CD4-positive, alpha-beta T cell treated with Interleukin-6 at 100 ng/mL for 8 hours (primary cell): ENCODE results near the gene SPEM3.
A peak's percentile ranks its signal among the peaks of the same experiment; 100 is the strongest.

Experiments used
- DNase-seq: peaks from one replicate; pipeline ENCODE4 v3.0.0-alpha.2; 2020; ENCODE audit warnings: mixed read lengths, low spot score

The SPEM3 gene

GRCh38 chr17:7403977-7404736 lies 24.5 kb upstream of the SPEM3 start, which contains the start of gene TMEM256:
Gene TMEM256, minus strand, starts transcription at chr17:7404097. Its CDS starts 13 bp downstream, at chr17:7404084.
- DNase-seq: peak; percentile 97

DNA sequence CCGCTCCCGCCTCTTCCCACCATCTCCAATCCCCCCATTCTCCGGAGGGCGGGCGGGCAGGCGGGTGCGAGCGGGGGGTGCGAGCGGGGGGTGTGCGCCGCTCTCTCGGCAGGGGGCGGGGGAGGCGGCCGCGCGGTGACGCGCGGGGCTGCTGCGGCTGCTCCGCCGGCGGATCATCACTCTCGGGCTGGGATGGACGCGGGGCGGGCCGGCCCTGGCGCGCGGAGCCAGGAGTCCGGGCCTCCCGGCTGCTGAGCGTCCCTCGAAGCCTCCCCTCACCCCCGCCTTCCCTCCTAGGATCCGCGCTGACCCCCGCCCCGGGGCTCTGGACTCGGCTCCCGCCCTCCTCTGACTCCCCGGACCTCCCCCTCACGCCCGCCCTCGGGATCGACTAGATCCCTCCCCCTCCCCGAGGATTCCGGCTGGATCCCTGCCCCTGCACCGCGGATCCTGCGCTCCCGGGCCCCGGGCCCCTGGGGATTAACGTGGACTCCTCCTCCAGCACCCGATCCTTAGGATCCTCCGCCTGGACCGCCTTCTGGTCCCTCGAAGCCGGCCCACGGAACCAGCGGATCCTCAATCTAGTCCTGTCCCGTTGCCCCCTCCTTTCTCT lies 23.8 kb upstream of the SPEM3 start:
- DNase-seq: peak; percentile 59

GRCh38 chr17:7405350-7406234 lies 23.1 kb upstream of the SPEM3 start:
- no peak for DNase-seq

DNA sequence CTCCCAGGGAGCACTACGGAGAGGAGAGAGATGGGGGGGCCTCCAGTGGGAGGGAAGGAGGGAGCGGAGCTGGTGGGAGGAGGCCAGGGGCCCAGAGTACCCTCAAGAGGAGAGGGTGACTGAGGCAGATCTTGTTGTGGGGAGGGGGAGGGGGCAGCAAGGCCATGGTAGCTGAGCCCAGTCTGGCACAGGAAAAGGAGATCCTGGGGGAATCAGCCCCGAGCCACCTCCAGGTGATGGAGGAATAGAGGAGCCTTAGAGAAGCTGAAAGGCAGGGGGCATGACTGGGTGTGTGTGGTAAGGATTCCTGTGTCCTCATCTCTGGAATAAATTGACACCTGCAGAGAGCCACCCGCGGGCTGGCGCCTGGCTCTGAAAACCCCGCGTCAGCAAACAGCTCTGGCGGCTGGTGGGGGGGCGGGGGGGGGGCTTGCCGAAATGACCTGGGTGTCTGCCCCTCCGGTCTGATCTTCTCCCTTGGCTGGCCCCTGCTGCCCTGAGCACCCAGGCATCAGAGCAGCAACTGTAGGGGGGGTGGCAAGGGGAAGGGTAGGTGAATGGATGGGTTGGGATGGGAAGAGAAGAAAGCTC lies 22.3 kb upstream of the SPEM3 start:
- no peak for DNase-seq

DNA sequence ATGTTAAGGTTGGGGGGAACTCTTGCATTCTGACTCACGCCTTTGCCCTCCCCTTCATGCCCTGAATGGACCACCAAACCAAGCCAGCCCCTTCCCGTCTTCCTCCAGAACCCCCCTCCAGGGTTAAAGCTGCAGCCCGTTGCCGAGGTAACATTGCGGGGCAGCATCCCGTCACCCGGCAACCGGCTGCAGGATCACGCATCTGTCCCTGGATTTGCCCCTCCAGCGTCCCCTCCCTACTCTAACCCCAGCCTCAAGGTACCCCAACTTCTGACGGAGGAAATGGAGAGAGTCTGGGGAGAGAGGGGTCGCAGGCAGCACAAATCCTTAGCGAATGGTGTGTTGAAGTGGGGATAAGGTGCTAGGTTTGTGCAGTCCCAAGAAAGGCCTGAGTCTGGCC lies 21.6 kb upstream of the SPEM3 start:
- no peak for DNase-seq

DNA sequence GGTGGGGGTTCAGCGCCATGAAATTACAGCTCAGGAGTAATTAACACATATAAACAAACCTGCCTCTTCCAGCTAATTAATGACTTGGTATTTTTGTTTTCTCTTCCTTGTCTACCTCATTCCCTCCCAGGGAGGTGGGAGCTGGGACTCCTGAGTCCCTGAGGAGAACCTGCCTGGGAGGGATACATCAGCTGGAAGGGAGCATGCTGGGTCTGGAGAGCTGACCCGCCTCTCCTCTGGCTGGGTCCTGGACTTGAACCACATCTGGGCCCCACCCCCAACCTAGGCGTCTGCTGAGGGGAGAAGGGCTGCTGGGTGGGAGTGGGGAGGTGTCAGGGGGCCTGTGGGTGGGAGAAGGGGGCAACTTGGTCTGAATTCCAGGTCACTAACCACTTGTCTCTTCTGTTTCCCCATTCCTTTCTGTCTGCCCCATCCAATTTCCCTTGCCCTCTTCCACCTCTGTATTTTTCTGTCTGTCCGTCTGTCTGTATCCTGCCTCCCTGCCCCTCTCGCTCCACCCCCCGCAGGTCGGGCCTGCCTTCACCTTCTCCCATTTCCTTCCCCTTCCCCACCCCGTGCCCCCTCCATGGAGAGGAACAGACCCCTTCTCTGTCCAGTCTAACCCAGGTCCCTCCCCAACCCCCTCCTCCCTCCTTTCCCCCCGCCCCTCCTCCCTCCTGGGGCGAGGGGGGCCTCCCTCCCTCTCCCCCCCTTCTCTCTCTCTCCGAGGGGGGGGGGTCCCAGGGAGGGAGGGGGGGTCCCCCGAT lies 21.0 kb upstream of the SPEM3 start, which contains the start of gene NLGN2:
Gene NLGN2 (plus strand): TSS at position 361 of the 767 bp plus-strand sequence. CDS start 411 bp downstream, outside the sequence.
- no peak for DNase-seq

DNA sequence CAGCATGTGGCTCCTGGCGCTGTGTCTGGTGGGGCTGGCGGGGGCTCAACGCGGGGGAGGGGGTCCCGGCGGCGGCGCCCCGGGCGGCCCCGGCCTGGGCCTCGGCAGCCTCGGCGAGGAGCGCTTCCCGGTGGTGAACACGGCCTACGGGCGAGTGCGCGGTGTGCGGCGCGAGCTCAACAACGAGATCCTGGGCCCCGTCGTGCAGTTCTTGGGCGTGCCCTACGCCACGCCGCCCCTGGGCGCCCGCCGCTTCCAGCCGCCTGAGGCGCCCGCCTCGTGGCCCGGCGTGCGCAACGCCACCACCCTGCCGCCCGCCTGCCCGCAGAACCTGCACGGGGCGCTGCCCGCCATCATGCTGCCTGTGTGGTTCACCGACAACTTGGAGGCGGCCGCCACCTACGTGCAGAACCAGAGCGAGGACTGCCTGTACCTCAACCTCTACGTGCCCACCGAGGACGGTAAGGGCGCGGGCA lies 20.4 kb upstream of the SPEM3 start:
- peak; percentile 30 for DNase-seq

- DNase-seq: no peak
These were observed 19.8 kb upstream of the SPEM3 start for GRCh38 chr17:7408863-7409262.

GRCh38 chr17:7409716-7410115 lies 18.9 kb upstream of the SPEM3 start:
- no peak for DNase-seq

DNA sequence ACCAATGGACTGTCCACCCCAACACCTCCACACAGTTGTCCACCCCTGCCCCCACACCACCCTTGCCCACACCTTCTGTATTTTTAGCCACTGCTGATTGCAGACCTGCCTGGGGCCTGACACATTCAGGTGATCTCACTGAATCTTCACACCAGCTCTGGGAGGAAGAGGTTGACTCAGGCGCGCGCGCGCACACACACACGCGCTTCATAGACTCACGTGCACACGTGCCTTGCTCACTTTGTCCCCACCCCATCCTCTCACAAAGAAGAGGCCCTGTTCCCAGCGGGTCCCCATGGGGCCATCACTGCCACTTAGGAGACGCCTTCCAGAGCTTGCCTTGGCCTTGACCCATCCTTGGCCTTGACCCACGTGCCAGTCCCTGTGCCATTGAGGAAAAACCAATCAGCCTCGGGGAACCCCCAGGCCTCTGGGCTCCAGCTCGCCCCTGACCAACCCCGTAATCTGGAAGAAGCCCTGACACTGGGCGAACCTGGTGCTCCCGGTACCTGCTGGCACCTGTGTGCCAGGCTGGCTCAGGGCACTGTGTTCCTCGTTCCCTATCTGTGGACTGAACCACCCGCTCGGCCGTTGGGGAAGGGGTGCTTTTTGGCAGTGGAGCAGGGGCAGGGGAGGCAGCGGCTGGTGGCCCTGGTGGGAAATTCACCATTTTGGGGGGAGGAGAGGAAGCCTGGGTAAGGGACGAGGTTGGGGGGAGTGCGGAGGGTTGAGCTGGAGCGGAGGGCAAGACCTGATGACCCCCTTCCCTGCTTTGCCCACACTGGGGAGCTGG lies 17.8 kb upstream of the SPEM3 start:
- DNase-seq: no peak

- no peak for DNase-seq
These were observed 17.3 kb upstream of the SPEM3 start for GRCh38 chr17:7411427-7411750.

DNA sequence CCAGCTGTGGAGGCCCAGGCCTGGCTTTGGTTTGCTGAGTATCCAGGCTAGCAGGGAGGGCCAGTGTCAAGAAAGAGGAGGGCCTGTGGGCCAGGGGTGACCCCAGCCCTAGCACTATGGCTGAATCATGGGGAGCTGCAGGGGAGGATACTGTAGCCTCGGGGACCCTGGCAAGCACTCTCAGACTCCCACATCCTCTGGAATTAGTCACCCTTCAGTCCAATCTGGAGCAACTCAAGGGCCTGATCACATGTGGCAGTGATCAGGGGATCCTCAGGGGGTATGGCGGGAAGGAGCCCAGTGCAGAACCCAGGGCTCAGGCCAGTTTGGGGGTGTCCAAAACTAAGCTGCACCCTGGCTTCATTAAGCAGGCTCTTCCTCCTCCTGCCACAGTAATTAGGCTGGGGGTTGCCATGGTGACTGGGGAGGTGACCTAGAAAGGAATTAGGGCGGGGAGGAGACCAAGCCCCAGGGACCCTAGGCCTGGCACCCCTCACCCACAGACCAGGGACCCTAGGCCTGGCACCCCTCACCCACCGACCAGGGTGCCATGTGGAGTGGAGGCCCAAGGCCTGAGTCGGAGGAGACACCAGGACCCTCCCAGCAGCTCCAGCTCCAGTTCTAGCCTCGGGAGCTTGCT lies 15.2 kb upstream of the SPEM3 start:
- no peak for DNase-seq

- no peak for DNase-seq
These were observed 13.8 kb upstream of the SPEM3 start for GRCh38 chr17:7414837-7415236.

- no peak for DNase-seq
These were observed 12.9 kb upstream of the SPEM3 start for GRCh38 chr17:7415784-7416183.

DNA sequence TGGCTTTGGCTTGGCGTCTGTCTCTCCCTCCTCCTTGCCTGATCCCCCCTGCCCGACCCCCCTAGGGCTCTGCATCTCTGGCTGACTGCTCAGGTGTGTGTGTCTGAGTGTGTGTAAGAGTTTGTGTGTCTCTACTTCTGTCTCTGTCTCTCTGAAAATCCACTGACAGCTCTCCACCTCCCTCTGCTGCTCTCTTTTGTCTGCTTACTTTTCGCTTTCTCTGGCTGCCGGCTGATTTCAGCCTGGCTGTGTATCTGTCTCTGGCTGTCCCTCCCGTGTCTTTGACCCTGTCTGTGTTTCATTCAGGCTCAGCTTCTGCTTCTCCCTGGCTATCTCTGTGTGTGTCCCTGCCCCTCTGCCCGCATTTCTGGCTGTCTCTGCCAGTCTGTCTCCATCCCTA lies 12.3 kb upstream of the SPEM3 start:
- DNase-seq: no peak

- no peak for DNase-seq
These were observed 11.5 kb upstream of the SPEM3 start for GRCh38 chr17:7417056-7417655.

DNA sequence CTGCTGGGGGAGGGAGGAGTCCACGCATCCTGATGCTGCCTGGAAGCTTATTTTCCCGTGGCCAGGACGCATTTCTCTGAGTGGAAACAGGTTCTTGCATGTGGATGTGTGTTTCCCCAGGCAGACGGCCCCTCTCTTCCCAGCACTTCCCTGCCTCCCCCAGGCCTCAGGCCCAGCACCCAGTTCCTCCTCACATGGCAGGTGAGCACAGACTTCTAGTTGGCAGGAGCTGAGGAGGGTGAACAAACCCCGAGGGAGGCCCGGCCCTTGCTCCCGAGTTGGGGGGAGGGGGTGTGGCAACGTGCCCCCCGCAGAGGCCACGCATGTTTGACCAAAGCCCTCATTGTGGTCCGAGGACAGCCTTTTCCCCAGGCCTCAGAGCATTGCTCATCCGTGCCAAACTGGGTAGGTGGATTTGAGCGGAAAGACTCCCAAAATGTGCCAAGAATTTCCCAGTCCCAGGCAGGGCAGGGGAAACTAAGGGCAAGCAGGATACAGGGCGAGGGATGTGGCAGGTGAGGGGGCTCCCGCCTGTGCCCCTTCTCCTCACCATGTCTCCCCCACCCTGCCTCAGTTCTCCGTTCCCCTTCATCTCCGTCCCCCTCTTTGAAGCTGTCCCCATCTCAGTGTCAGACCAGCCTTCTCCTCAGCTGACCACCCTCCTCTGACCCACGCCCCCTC lies 10.0 kb upstream of the SPEM3 start:
- no peak for DNase-seq

- DNase-seq: no peak
These were observed 8.6 kb upstream of the SPEM3 start, which contains the start of gene SPEM1 for GRCh38 chr17:7419819-7420610. Gene SPEM1, plus strand, starts transcription at chr17:7420324. Its CDS starts 61 bp downstream, at chr17:7420385.
